Stimulated activated CD4-positive, alpha-beta T cell treated with anti-CD3 and anti-CD28 coated beads, Interleukin-4, amount 100 ng/mL, for 4 hours (primary cell): ENCODE measurements around the gene EFHD2.
"Not testable (repeated sequence)": the region's sequence is repeated elsewhere in the genome, so short reads cannot be mapped to it uniquely, and the experiment has no call there.

Experiments
- DNase-seq, 2 experiments: peaks; one replicate each; pipeline ENCODE4 v3.0.0-alpha.2; 2020

The EFHD2 gene

GRCh38 chr1:15434739-15435138 is 25.1 kb downstream of the EFHD2 start:
- not testable (repeated sequence) for DNase-seq

GRCh38 chr1:15435239-15436077 is 25.8 kb downstream of the EFHD2 start:
- no peak for DNase-seq

- no peak for DNase-seq
Measured at GRCh38 chr1:15436881-15437442, 27.3 kb downstream of the EFHD2 start.

GRCh38 chr1:15439325-15439724 is 29.6 kb downstream of the EFHD2 start:
- DNase-seq, result no peak

GRCh38 chr1:15440357-15440756 is 30.7 kb downstream of the EFHD2 start:
- no peak for DNase-seq

GRCh38 chr1:15441247-15441646 is 31.6 kb downstream of the EFHD2 start:
- DNase-seq, result no peak

- DNase-seq, result no peak
Measured at GRCh38 chr1:15442119-15442518, 32.4 kb downstream of the EFHD2 start.

GRCh38 chr1:15442759-15443158 is 33.1 kb downstream of the EFHD2 start:
- no peak for DNase-seq

GRCh38 chr1:15443281-15443680 is 33.6 kb downstream of the EFHD2 start:
- no peak for DNase-seq

- no peak for DNase-seq
Measured at GRCh38 chr1:15444468-15445389, 35.0 kb downstream of the EFHD2 start.

- no peak for DNase-seq
Measured at GRCh38 chr1:15445390-15446122, 35.9 kb downstream of the EFHD2 start.

- DNase-seq, result no peak
Measured at GRCh38 chr1:15446212-15446611, 36.5 kb downstream of the EFHD2 start.

- DNase-seq, result no peak
Measured at GRCh38 chr1:15448877-15449462, 39.3 kb downstream of the EFHD2 start.

- DNase-seq, result no peak
Measured at GRCh38 chr1:15449567-15449966, 39.9 kb downstream of the EFHD2 start.

- no peak for DNase-seq
Measured at GRCh38 chr1:15451014-15451722, 41.5 kb downstream of the EFHD2 start.

GRCh38 chr1:15452216-15452615 is 42.5 kb downstream of the EFHD2 start:
- DNase-seq, result no peak

GRCh38 chr1:15452866-15453571 is 43.3 kb downstream of the EFHD2 start:
- no peak for DNase-seq

GRCh38 chr1:15453734-15454133 is 44.0 kb downstream of the EFHD2 start:
- no peak for DNase-seq

- no peak for DNase-seq
Measured at GRCh38 chr1:15454256-15454655, 44.6 kb downstream of the EFHD2 start.

- no peak for DNase-seq
Measured at GRCh38 chr1:15455522-15455921, 45.8 kb downstream of the EFHD2 start.
